ENCODE results near the gene PGK1. TPM values are rescaled to one million over a fixed set of nuclear protein-coding genes. Genes with fewer than 3 reads are reported as not detected.
"Not testable (repeated sequence)": the region's sequence is repeated elsewhere in the genome, so short reads cannot be mapped to it uniquely, and the experiment has no call there.

Gene PGK1
- 72.1 TPM for total RNA-seq

DNA sequence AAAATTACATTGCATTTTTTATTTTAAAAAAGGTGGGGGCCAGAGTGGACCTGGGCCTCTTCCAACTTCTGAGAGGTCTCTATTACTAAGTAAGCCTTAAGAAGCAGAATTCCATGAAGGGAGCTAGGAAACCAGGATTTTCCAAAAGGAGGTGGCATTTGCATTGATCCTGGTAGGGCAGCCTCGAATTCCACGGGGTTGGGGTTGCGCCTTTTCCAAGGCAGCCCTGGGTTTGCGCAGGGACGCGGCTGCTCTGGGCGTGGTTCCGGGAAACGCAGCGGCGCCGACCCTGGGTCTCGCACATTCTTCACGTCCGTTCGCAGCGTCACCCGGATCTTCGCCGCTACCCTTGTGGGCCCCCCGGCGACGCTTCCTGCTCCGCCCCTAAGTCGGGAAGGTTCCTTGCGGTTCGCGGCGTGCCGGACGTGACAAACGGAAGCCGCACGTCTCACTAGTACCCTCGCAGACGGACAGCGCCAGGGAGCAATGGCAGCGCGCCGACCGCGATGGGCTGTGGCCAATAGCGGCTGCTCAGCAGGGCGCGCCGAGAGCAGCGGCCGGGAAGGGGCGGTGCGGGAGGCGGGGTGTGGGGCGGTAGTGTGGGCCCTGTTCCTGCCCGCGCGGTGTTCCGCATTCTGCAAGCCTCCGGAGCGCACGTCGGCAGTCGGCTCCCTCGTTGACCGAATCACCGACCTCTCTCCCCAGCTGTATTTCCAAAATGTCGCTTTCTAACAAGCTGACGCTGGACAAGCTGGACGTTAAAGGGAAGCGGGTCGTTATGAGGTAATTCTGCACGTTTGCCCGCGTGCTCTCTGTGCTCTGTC lies at the start of gene PGK1:
Gene PGK1, plus strand, starts transcription at position 626 of the 824 bp plus-strand sequence. Its CDS starts 93 bp downstream, at position 719.
- Histone ChIP-seq H3K4me1 (peaks cover 0 to 4% of the 10 kb centered on the region in 2 donors), H3K27ac (peak within 1 kb of the TSS; percentile 83 to 94), H3K27me3 (no peaks in the 10 kb centered on the region), H3K36me3 (no peaks in the 10 kb centered on the region), H3K9me3 (no peaks in the 10 kb centered on the region), H3K4me3 (peak within 1 kb of the TSS; percentile 52 to 72)
- intact Hi-C loops (cut with DNase I) = loop anchor here (2.0 to 10.0 kb wide), 6 partner anchors 35 to 1679 kb away; partner anchors contain the start of genes ATP7A, ATRX, COX7B and MAGEE1
- DNase-seq (ENCODE audit: low spot score in 2 of 2) = peak; percentile 90 to 97
- TF ChIP-seq CTCF (IDR thresholded peaks at IDR 0.05) = no peak

GRCh38 chrX:78063687-78064086 lies 40.4 kb upstream of the PGK1 start:
- no peak for TF ChIP-seq CTCF (IDR thresholded peaks at IDR 0.05)
- no peak overlapping the region for H3K27ac ChIP-seq
- no peak overlapping the region for H3K4me3 ChIP-seq
- H3K27me3 ChIP-seq = no peaks in the 10 kb centered on the region
- no peaks in the 10 kb centered on the region for H3K9me3 ChIP-seq
- intact Hi-C loops (cut with DNase I) = no loop called here
- DNase-seq (ENCODE audit: low spot score in 2 of 2) = no peak
- H3K36me3 ChIP-seq = no peaks in the 10 kb centered on the region
- H3K4me1 ChIP-seq = no peaks in the 10 kb centered on the region

DNA sequence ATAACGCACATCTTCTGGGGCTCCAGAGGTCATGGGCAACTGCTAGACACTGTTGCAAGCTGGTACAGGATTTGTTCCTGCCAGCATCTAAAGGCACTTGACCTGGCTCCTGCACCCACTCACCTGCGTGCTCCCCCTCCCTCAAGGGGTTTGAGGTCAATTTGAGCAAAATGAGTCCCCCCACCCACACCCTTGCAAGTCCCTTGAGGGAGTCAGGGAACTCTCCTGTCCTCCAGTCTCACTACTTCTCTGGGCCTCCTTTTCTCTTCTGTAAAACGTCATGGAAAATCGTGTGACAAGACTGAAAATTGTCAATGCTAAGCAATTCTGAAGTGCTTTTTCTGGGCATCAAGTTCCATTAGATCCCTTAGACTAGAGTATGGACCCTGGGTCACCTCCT lies 39.9 kb upstream of the PGK1 start:
- DNase-seq (ENCODE audit: low spot score in 2 of 2) = no peak
- no peaks in the 10 kb centered on the region for H3K36me3 ChIP-seq
- no peaks in the 10 kb centered on the region for H3K27me3 ChIP-seq
- intact Hi-C loops (cut with DNase I) = no loop called here
- H3K27ac ChIP-seq = peak overlapping the region in 1 of 2 donors; percentile 63
- H3K4me1 ChIP-seq = no peaks in the 10 kb centered on the region
- no peak overlapping the region for H3K4me3 ChIP-seq
- TF ChIP-seq CTCF (IDR thresholded peaks at IDR 0.05) = no peak
- H3K9me3 ChIP-seq = no peaks in the 10 kb centered on the region

GRCh38 chrX:78064698-78065601 lies 39.1 kb upstream of the PGK1 start:
- H3K4me1 ChIP-seq; H3K36me3 ChIP-seq; H3K4me3 ChIP-seq; H3K27me3 ChIP-seq; H3K9me3 ChIP-seq; DNase-seq (ENCODE audit: low spot score in 2 of 2): not testable (repeated sequence)
- intact Hi-C loops (cut with DNase I) = loop anchor here (5.0 kb wide), 1 partner anchor 37 kb away; the partner anchor contains the start of gene PGK1
- H3K27ac ChIP-seq = peak overlapping the region; percentile 58 to 71

DNA sequence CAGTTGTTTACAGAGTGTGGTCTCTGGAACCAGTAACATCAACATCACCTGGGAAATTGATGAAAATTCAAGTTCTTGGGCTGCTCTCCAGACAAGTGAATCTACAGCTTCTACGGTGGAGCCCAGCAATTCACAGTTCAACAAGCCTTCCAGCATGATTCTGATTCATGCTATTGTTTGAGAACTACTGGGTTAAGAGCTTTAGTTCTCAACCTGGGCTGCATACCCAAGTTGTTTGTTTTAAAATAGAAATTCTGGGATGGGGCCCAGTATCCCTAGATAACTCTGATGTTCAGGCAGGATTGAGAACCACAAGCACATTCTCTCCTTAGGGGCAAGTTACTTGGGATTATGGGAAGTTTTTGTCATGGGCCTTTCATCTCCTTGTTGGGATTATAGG lies 37.9 kb upstream of the PGK1 start:
- intact Hi-C loops (cut with DNase I) = loop anchor here (5.0 kb wide), 1 partner anchor 36 kb away; the partner anchor contains the start of gene PGK1
- Histone ChIP-seq H3K27me3 (no peaks in the 10 kb centered on the region), H3K36me3 (no peaks in the 10 kb centered on the region), H3K4me1 (no peaks in the 10 kb centered on the region), H3K27ac (peak overlapping the region in 1 of 2 donors; percentile 71), H3K4me3 (no peak overlapping the region), H3K9me3 (no peaks in the 10 kb centered on the region)
- DNase-seq (ENCODE audit: low spot score in 2 of 2) = no peak
- TF ChIP-seq CTCF (IDR thresholded peaks at IDR 0.05) = no peak

Measured in ascending aorta (tissue), 2 donors.